ENCODE measurements around the gene TMCO1.
"Not testable (repeated sequence)": the region's sequence is repeated elsewhere in the genome, so short reads cannot be mapped to it uniquely, and the experiment has no call there.

Gene TMCO1

GRCh38 chr1:165744913-165745312 lies 23.8 kb downstream of the TMCO1 start:
- not testable (repeated sequence) for DNase-seq

DNA sequence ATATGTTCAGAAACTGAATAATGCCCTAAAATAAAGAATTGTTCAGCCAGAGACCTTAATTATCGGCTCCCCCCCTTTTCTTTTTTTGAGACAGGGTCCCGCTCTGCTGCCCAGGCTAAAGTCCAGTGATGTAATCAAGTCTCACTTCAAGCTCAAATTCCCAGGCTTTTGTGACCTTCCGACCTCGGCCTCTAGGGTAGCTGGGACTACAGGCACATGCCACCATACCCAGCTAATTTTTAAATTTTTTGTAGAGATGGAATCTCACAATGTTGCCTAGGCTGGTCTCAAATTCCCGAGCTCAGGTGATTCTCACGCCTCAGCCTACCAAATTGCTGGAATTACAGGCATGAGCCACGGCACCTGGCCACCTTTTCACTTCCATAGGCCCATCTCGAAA lies 26.5 kb downstream of the TMCO1 start:
- DNase-seq = no peak

DNA sequence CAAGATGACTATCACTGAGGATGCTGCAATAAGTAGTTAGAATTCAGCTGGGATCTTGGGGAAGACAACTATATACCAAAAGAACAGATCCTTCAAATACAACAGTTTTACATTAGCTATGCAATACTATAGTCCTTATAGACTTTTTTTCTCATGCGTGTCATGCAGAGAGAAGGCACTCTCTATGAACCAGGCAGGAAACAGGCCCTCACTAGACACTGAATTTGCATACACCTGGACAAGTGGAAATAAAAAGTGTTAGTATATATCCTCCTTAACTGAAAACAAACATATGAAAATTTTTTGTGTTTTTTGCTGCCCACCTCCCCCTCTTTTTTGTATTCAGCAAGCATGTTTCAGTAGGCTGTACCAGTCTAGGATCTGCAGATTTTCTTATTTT lies 29.9 kb downstream of the TMCO1 start:
- no peak for DNase-seq

DNA sequence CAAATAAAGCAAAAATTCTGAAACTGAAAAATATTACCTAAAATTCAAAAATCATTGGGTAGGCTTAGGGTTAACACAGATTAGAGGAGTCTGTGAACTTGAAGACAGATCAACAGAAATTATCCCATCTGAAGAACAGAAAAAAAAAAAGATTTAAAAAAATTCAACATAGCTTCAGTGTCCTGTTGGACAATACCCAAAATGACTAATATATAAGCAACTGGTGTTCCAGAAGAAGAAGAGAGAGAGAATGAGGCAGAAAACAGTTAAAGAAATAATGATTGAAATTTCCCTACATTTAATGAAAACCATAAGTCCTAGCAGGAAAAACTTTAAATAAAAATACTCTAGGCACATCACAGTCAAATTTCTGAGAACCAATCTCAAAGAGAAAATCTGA lies 31.5 kb downstream of the TMCO1 start:
- no peak for DNase-seq

DNA sequence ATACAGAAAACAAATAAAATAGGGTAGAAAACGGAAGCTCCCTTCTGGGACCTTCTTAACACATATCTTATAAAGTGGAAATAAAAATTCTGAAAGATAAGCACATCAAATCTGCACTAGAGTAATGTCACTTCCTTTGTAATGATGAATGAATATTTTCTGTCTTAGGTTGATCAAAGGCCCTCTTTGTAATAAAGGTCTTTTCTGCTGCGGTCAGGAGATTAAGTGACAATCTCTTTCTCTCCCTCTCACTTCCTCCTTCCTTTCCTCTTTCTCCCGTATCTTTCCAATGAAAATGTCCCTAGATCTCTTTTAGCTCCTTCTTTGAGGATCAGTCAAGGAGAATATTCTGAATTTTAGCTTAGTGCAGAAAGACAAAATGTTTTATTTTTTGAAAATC lies 33.8 kb downstream of the TMCO1 start:
- no peak for DNase-seq

DNA sequence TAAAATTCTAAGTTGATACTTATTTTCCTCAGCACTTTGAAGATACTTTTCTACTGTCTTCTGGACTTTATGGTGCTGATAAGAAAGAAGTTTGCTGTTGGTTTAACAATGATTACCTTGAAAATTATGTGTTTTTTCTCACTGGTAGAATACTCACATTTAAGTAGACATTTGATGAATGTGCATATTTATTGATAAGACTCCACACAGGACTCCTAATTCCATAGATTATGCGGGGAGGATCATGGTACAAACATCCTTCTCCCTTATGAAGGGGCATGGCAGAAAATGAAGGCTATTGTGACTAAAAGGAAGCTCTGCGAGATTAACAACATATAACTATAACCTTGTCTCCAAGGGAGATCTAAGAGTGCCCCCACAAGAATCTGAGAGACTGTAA lies 41.8 kb downstream of the TMCO1 start:
- no peak for DNase-seq

GRCh38 chr1:165726169-165726568 lies 42.5 kb downstream of the TMCO1 start:
- no peak for DNase-seq

DNA sequence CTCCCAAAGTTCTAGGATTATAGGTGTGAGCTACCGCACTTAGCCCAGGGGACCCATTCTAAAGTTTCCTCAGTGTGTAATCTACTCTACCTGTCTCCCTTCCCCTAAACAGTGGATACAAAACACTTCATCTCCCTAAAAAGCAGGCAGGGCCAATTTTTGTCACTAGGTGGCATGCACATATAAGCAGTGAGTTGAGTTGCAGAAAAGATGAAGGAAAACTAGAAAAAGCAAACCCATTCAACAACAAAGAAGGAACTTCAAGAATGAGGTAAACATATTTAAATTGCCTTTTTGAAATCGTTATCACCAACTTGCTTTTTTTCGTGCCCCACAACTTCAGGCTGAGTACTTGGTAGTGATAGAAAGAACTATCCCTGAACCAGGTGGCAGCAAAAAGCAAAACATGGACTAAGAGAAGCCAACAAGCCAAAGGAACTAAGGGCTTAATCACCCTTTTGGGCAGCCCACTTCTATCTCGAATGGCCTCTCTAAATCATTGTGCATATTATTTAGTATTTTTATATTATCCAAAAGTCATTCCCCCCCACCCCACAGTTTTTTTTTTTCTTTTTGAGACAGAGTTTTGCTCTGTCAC lies 50.7 kb downstream of the TMCO1 start:
- DNase-seq = no peak

DNA sequence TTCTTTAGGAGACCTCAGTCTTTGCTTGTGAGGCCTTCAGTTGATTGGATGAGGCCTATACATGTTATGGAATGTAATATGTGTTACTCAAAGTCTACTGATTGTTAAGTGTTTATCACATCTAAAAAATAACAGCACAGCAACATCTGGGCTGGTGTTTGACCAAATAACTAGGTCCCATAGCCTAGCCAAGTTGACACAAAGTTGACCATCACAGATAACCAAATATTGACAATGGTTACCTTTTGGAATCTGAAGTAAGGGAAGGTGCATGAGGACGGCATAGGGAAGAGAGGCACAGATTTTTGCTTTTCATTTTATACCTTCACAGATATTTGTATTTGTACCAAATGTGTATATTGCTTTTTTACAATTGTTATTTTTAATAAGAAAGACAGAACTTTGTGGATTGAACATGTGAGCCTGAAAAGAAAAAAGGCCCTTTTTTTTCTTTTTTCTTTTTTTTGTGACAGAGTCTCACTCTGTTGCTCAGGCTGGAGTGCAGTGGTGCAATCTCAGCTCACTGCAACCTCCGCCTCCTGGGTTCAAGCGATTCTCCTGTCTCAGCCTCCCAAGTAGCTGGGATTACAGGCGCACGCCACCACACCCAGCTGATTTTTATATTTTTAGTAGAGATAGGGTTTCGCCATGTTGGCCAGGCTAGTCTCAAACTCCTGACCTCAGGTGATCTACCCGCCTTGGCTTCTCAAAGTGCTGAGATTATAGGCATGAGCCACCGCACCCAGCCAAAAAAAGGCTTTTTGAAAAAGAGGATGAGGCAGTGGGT lies 52.2 kb downstream of the TMCO1 start:
- DNase-seq = not testable (repeated sequence)

DNA sequence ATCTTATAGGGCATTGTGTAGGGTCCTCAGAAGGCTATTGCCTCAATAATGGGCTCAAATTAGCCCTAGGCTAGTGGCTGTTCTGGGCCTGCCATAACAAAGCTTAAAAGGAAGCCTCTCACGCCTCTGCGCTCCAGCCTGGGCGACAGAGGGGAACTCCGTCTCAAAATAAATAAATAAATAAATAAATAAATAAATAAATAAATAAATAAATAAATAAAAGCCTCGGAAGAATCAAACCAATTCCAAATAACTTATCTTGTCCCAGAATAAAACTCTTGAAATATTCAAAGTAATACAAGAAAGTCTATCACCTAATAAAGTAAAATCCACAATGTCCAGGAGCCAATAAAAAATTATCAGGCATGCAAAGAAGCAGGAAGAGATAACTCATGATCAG lies 55.9 kb downstream of the TMCO1 start:
- no peak for DNase-seq

DNA sequence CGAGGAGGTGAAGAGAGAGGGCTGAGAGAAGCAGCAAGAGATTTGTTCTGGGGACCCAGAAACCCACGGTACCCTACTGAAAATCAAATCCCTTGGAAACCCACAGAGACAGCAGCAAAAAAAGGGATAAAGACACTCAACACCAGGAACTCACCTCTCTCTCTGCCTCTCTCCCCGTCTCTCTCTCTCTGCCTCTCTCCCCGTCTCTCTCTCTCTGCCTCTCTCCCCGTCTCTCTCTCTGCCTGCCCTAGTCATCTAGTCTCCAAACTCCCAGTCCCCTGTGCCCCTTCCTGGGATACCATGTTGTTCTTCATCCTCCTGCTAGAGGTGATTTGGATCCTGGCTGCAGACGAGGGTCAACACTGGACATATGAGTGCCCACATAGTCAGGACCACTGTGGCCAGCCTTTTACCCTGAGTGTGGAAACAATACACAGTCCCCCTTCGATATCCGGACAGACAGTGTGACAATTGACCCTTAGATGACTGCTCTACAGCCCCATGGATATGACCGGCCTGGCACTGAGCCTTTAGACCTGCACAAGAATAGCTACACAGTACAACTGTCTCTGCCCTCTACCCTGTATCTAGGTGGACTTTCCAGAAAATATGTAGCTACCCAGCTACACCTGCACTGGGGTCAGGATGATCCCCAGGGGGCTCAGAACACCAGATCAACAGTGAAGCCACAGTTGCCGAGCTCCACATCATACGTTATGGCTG lies 60.5 kb downstream of the TMCO1 start:
- no peak for DNase-seq

DNA sequence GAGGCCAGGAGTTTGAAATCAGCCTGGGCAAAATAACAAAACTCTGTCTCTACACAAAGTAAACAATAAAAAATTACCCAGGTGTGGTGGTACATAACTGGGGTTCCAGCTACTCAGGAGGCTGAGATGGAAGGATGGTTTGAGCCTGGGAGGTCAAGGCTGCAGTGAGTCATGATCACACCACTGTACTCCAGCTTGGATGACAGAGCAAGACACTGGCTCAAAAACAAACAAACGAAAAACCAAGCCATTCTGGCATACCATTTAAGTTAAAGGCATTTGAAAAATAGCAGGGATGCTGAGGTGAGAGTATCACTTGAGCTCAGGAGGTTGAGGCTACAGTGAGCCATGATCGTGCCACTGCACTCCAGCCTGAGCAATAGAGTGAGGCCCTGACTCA lies 65.0 kb downstream of the TMCO1 start:
- DNase-seq = no peak

DNA sequence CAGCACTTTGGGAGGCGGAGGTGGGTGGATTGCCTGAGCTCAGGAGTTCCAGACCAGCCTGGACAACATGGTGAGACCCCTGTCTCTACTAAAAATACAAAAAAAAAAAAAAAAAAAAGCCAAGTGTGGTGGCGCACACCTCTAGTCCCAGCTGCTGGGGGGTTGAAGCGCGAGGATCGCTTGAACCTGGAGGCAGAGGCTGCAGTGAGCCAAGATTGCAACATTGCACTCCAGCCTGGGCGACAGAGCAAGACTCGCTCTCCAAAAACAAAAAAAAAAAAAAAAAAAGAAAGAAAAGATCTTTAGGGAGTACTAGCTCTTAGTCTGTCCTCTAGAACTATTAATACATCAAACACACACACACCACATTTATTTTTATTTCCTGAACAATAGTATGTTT lies 66.7 kb downstream of the TMCO1 start:
- not testable (repeated sequence) for DNase-seq

GRCh38 chr1:165699577-165699976 lies 69.1 kb downstream of the TMCO1 start:
- DNase-seq = no peak

- no peak for DNase-seq
Measured at GRCh38 chr1:165698761-165699052, 70.0 kb downstream of the TMCO1 start.

- DNase-seq = peak; percentile 87
Measured at GRCh38 chr1:165697881-165698760, 70.5 kb downstream of the TMCO1 start, which contains the start of gene ALDH9A1. Gene ALDH9A1 (minus strand): TSS chr1:165698562. CDS start chr1:165698558, 4 bp downstream.

DNA sequence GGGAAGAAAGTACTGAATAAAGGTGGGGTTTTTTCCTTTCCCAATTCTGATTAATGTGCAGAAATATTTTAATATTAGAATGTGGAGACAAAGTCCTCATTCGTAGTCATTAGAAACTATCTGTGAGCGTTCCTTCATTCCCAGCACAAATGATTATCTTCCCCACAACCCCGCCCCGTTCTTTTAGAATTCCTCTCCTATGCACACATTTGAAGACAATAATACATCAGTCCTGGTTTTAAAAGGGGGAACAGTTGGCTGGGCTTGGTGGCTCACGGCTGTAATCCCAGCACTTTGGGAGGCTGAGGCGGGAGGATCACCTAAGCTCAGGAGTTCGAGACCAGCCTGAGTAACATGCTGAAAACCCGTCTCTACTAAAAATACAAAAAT lies 71.2 kb downstream of the TMCO1 start:
- no peak for DNase-seq

- DNase-seq = no peak
Measured at GRCh38 chr1:165696625-165697100, 72.0 kb downstream of the TMCO1 start.

DNA sequence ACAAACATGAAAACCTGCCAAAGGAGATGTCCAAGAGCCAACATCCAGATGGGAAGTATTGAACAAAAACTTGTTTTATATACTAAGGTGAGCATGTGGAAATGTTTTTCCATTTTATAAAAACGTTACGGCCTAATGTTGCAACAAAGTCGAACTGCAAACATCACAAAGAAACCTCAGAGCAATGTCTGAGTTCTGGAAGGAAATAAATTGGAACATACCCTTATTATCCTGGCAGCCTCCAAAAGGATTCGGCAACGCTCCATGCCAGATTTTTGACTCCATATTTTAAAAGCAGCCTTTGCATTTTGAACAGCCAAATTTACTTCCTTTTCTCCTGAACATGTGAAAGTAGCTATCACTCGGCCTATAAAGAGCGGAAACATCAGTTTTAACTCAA lies 73.6 kb downstream of the TMCO1 start:
- no peak for DNase-seq

GRCh38 chr1:165688046-165688445 lies 80.6 kb downstream of the TMCO1 start:
- no peak for DNase-seq

DNA sequence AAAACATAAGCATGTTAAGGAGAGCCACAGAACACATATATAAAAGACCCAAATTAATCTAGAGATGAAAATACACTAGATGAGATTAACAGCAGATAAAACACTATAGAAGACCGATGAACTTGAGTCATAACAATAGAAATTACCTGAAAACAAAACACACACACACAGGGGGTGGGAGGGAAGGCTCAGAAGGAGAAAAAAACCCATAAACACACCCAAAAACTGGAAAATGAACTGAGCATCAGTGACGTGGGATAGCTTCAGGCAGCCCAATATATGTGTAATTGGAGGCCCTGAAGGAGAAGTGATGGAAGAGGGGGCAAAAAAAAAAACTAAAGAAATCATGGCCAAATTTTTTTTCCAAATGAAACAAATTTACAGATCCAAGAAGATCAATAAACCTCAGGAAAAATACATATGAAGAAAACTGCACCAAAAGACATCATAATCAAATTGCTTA lies 81.7 kb downstream of the TMCO1 start:
- DNase-seq = no peak

- DNase-seq = no peak
Measured at GRCh38 chr1:165686121-165686970, 82.3 kb downstream of the TMCO1 start.
